A549 (cell line): Measurements from ENCODE around the gene NUP62.
A peak's percentile ranks its signal among the peaks of the same experiment; 100 is the strongest.

ENCODE experiments used
- CHD2 ChIP-seq: fragments of 150-350 bp; IDR thresholded peaks from 2 replicates; pipeline ENCODE4 v1.6.1; 2014; ENCODE audit warnings: low read length; ENCODE audit not compliant: partially characterized antibody
- CTCF ChIP-seq: fragments of >200 bp; sonication (Bioruptor Twin); formaldehyde crosslinking; IDR thresholded peaks from 3 replicates; pipeline ENCODE4 v1.5.1; 2016
- HDAC2 ChIP-seq: fragments of 200-600 bp; sonication (generic); IDR thresholded peaks from 2 replicates; pipeline ENCODE4 v1.6.1; 2016
- KDM1A ChIP-seq: fragments of 200-600 bp; sonication (generic); IDR thresholded peaks from 2 replicates; pipeline ENCODE4 v1.6.1; 2016; ENCODE audit warnings: low read depth, mild to moderate bottlenecking
- MAZ ChIP-seq: fragments of 150-350 bp; IDR thresholded peaks from 2 replicates; pipeline ENCODE4 v1.6.1; 2014; ENCODE audit warnings: antibody characterized with exemption, low read depth, low read length, borderline replicate concordance
- PBX3 ChIP-seq: IDR thresholded peaks from 2 replicates; pipeline ENCODE4 v1.6.1; 2012
- POLR2A ChIP-seq: IDR thresholded peaks from 2 replicates; pipeline ENCODE4 v1.6.1; 2012; ENCODE audit warnings: mild to moderate bottlenecking, low read length
- RAD21 ChIP-seq, 2 experiments: fragments of >200 bp in 1 of 2; sonication (Bioruptor Twin) in 1 of 2; formaldehyde crosslinking in 1 of 2; IDR thresholded peaks in 1 of 2; conservative IDR thresholded peaks in 1 of 2; 2 replicates in 1 of 2; 3 replicates in 1 of 2; pipeline ENCODE4 v1.6.1; 2012 to 2018; ENCODE audit warnings: inconsistent platforms in 1 of 2
- RFX5 ChIP-seq: fragments of 450-650 bp; IDR thresholded peaks from 2 replicates; pipeline ENCODE4 v1.7.1; 2014; ENCODE audit warnings: antibody characterized with exemption, mild to moderate bottlenecking, moderate library complexity
- SMC3 ChIP-seq: fragments of >200 bp; sonication (Bioruptor Twin); formaldehyde crosslinking; IDR thresholded peaks from 3 replicates; pipeline ENCODE4 v1.6.1; 2018; ENCODE audit warnings: inconsistent platforms
- USF2 ChIP-seq: fragments of 450-650 bp; IDR thresholded peaks from 2 replicates; pipeline ENCODE4 v1.6.1; 2014; ENCODE audit warnings: antibody characterized with exemption

GRCh38 chr19:49864890-49865289 lies 64.4 kb downstream of the NUP62 start:
- TF ChIP-seq CTCF = no peak
- no peak for TF ChIP-seq USF2
- TF ChIP-seq RFX5 = no peak
- TF ChIP-seq POLR2A = no peak
- TF ChIP-seq CHD2 = no peak
- no peak for TF ChIP-seq RAD21 (conservative IDR thresholded peaks at IDR 0.05 in 1 of 2, IDR thresholded peaks at IDR 0.05 in 1 of 2)
- no peak for TF ChIP-seq SMC3
- no peak for TF ChIP-seq PBX3
- peak; percentile 94 for TF ChIP-seq KDM1A
- TF ChIP-seq MAZ = no peak
- peak; percentile 53; the same call in 1 of the 2 replicates for TF ChIP-seq HDAC2
